Activated T-helper 17 cell treated with anti-CD3 and anti-CD28 coated beads, Interleukin-2, amount 50 U/mL, for 72 hours (primary cell): ENCODE data around the gene KRT28. TPM values are rescaled to one million over a fixed set of nuclear protein-coding genes. Genes with fewer than 3 reads are reported as not detected.

ENCODE experiments used
- ATAC-seq: fragments of 150-1000 bp; cut with Tn5 transposase; replicated peaks from 2 replicates; pipeline ENCODE4 v1.10.0; 2021; ENCODE audit warnings: mild to moderate bottlenecking, moderate library complexity
- H3K27ac Mint-ChIP-seq: one replicate; pipeline ENCODE4 v1.8.0; 2022; ENCODE audit warnings: mixed read lengths
- H3K27me3 Mint-ChIP-seq: one replicate; pipeline ENCODE4 v1.8.0; 2022; ENCODE audit warnings: mixed read lengths
- H3K36me3 Mint-ChIP-seq: one replicate; pipeline ENCODE4 v1.8.0; 2022; ENCODE audit warnings: low read depth, mild to moderate bottlenecking, mixed read lengths
- H3K4me1 Mint-ChIP-seq: one replicate; pipeline ENCODE4 v1.8.0; 2022; ENCODE audit warnings: mixed read lengths
- H3K4me3 Mint-ChIP-seq: one replicate; pipeline ENCODE4 v1.8.0; 2022; ENCODE audit warnings: mild to moderate bottlenecking, mixed read lengths
- H3K9me3 Mint-ChIP-seq: one replicate; pipeline ENCODE4 v1.8.0; 2022; ENCODE audit warnings: mixed read lengths
- total RNA-seq, 2 donors: library from RNA; stranded (reverse); gene quantifications; one replicate each; pipeline ENCODE4 v1.2.3, GENCODE V29; 2022

Gene KRT28
- total RNA-seq, 2 donors from 2014 or later: not detected

- no peak overlapping the region for H3K4me3 Mint-ChIP-seq
- ATAC-seq: no peak
- no peaks in the 10 kb centered on the region for H3K9me3 Mint-ChIP-seq
- no peaks in the 10 kb centered on the region for H3K36me3 Mint-ChIP-seq
- H3K27me3 Mint-ChIP-seq: peaks cover 54% of the 10 kb centered on the region
- H3K4me1 Mint-ChIP-seq: no peaks in the 10 kb centered on the region
- no peak overlapping the region for H3K27ac Mint-ChIP-seq
These were observed 10.7 kb upstream of the KRT28 start for GRCh38 chr17:40810494-40810893.

- Mint-ChIP-seq H3K4me3 (no peak overlapping the region), H3K4me1 (no peaks in the 10 kb centered on the region), H3K9me3 (no peaks in the 10 kb centered on the region), H3K36me3 (no peaks in the 10 kb centered on the region), H3K27me3 (peaks cover 60% of the 10 kb centered on the region), H3K27ac (no peak overlapping the region)
- ATAC-seq: no peak
These were observed 10.1 kb upstream of the KRT28 start for GRCh38 chr17:40809721-40810421.

- ATAC-seq: no peak
- Mint-ChIP-seq H3K36me3 (no peaks in the 10 kb centered on the region), H3K9me3 (no peaks in the 10 kb centered on the region), H3K4me3 (no peak overlapping the region), H3K4me1 (no peaks in the 10 kb centered on the region), H3K27ac (no peak overlapping the region), H3K27me3 (peaks cover 45% of the 10 kb centered on the region)
These were observed 6.4 kb upstream of the KRT28 start for GRCh38 chr17:40806131-40806530.

GRCh38 chr17:40803617-40804082 is 3.9 kb upstream of the KRT28 start:
- Mint-ChIP-seq H3K27ac (no peak overlapping the region), H3K36me3 (no peaks in the 10 kb centered on the region), H3K4me3 (no peak overlapping the region), H3K9me3 (no peaks in the 10 kb centered on the region), H3K4me1 (no peaks in the 10 kb centered on the region), H3K27me3 (peaks cover 30% of the 10 kb centered on the region)
- ATAC-seq: peak; percentile 96

GRCh38 chr17:40801157-40801556 is 1.4 kb upstream of the KRT28 start:
- H3K27me3 Mint-ChIP-seq: peaks cover 23% of the 10 kb centered on the region
- H3K4me1 Mint-ChIP-seq: no peaks in the 10 kb centered on the region
- H3K9me3 Mint-ChIP-seq: no peaks in the 10 kb centered on the region
- H3K4me3 Mint-ChIP-seq: no peak overlapping the region
- no peaks in the 10 kb centered on the region for H3K36me3 Mint-ChIP-seq
- H3K27ac Mint-ChIP-seq: no peak overlapping the region
- no peak for ATAC-seq

- Mint-ChIP-seq H3K4me1 (no peaks in the 10 kb centered on the region), H3K4me3 (no peak overlapping the region), H3K9me3 (no peaks in the 10 kb centered on the region), H3K36me3 (no peaks in the 10 kb centered on the region), H3K27me3 (peaks cover 28% of the 10 kb centered on the region), H3K27ac (no peak overlapping the region)
- no peak for ATAC-seq
These were observed 622 bp upstream of the KRT28 start for GRCh38 chr17:40800381-40800780.

GRCh38 chr17:40796846-40797245 is 2.9 kb downstream of the KRT28 start:
- Mint-ChIP-seq H3K4me1 (no peaks in the 10 kb centered on the region), H3K36me3 (no peaks in the 10 kb centered on the region), H3K27me3 (peaks cover 27% of the 10 kb centered on the region), H3K4me3 (no peak overlapping the region), H3K9me3 (no peaks in the 10 kb centered on the region), H3K27ac (no peak overlapping the region)
- no peak for ATAC-seq

- no peak for ATAC-seq
- Mint-ChIP-seq H3K9me3 (no peaks in the 10 kb centered on the region), H3K27me3 (peaks cover 27% of the 10 kb centered on the region), H3K4me3 (no peak overlapping the region), H3K4me1 (no peaks in the 10 kb centered on the region), H3K36me3 (no peaks in the 10 kb centered on the region), H3K27ac (no peak overlapping the region)
These were observed 4.6 kb downstream of the KRT28 start for GRCh38 chr17:40795019-40795667.

- Mint-ChIP-seq H3K36me3 (no peaks in the 10 kb centered on the region), H3K27me3 (peaks cover 27% of the 10 kb centered on the region), H3K27ac (no peak overlapping the region), H3K4me1 (no peaks in the 10 kb centered on the region), H3K4me3 (no peak overlapping the region), H3K9me3 (no peaks in the 10 kb centered on the region)
- no peak for ATAC-seq
These were observed 5.3 kb downstream of the KRT28 start for GRCh38 chr17:40794466-40794865.

- no peaks in the 10 kb centered on the region for H3K9me3 Mint-ChIP-seq
- no peaks in the 10 kb centered on the region for H3K36me3 Mint-ChIP-seq
- H3K27me3 Mint-ChIP-seq: peaks cover 22% of the 10 kb centered on the region
- H3K4me3 Mint-ChIP-seq: no peak overlapping the region
- ATAC-seq: no peak
- H3K4me1 Mint-ChIP-seq: no peaks in the 10 kb centered on the region
- no peak overlapping the region for H3K27ac Mint-ChIP-seq
These were observed 5.9 kb downstream of the KRT28 start for GRCh38 chr17:40793832-40794231.

GRCh38 chr17:40791787-40792436 is 7.8 kb downstream of the KRT28 start:
- ATAC-seq: no peak
- Mint-ChIP-seq H3K9me3 (no peaks in the 10 kb centered on the region), H3K4me1 (no peaks in the 10 kb centered on the region), H3K4me3 (no peak overlapping the region), H3K27ac (no peak overlapping the region), H3K27me3 (peaks cover 26% of the 10 kb centered on the region), H3K36me3 (no peaks in the 10 kb centered on the region)

GRCh38 chr17:40791111-40791510 is 8.6 kb downstream of the KRT28 start:
- ATAC-seq: no peak

GRCh38 chr17:40782450-40782849 is 17.3 kb downstream of the KRT28 start, which contains the start of gene KRT27:
TSS of gene KRT27 (minus strand) at chr17:40782550. CDS start at chr17:40782493, 57 bp downstream.
- no peak for ATAC-seq
- Mint-ChIP-seq H3K27me3 (peaks cover 40% of the 10 kb centered on the region), H3K27ac (no peak within 1 kb of the TSS), H3K4me1 (peaks cover 3% of the 10 kb centered on the region), H3K9me3 (no peaks in the 10 kb centered on the region), H3K4me3 (no peak within 1 kb of the TSS), H3K36me3 (no peaks in the 10 kb centered on the region)

More at GRCh38 chr17:40791111-40791510, 8.6 kb downstream of the KRT28 start:
- Mint-ChIP-seq H3K27ac (no peak overlapping the region), H3K27me3 (peaks cover 20% of the 10 kb centered on the region), H3K36me3 (no peaks in the 10 kb centered on the region), H3K4me1 (no peaks in the 10 kb centered on the region), H3K4me3 (no peak overlapping the region), H3K9me3 (no peaks in the 10 kb centered on the region)

- Mint-ChIP-seq H3K36me3 (no peaks in the 10 kb centered on the region), H3K9me3 (no peaks in the 10 kb centered on the region), H3K27me3 (peaks cover 59% of the 10 kb centered on the region), H3K4me1 (peaks cover 3% of the 10 kb centered on the region), H3K27ac (no peak overlapping the region), H3K4me3 (peak overlapping the region; percentile 42)
- no peak for ATAC-seq
These were observed 20.4 kb downstream of the KRT28 start for GRCh38 chr17:40779181-40779909.
